ENCODE data around the gene OTOA. TPM values are rescaled to one million over a fixed set of nuclear protein-coding genes. Genes with fewer than 3 reads are reported as not detected.

Gene OTOA
- total RNA-seq, 1 experiment from 2014 or later: not detected

GRCh38 chr16:21618281-21618680, 45.5 kb upstream of the OTOA start:
- H3K36me3 ChIP-seq (ENCODE audit: low read depth): peaks cover 34% of the 10 kb centered on the region
- H3K79me2 ChIP-seq (ENCODE audit: low read depth): peaks cover 78% of the 10 kb centered on the region
- ChIA-PET CTCF (no interaction called here), POLR2A (ENCODE audit: unreplicated experiment) (no interaction called here)
- no peak overlapping the region for H3K4me3 ChIP-seq
- TF ChIP-seq EZH2 (IDR thresholded peaks at IDR 0.05; ENCODE audit: low read depth): no peak
- no peak for TF ChIP-seq CTCF (conservative IDR thresholded peaks at IDR 0.05)
- H3K27ac ChIP-seq: peak overlapping the region; percentile 29; the same call in 1 of the 2 replicates
- no TSS peak for BruUV-seq (replicated peaks)
- H2AFZ ChIP-seq: no peak overlapping the region
- intact Hi-C loops (cut with micrococcal nuclease; ENCODE audit: unreplicated experiment): no loop called here
- no peak overlapping the region for H3K4me2 ChIP-seq
- DNase-seq: no peak
- H3K9me2 ChIP-seq (ENCODE audit: insufficient read depth): no peaks in the 10 kb centered on the region
- H3K27me3 ChIP-seq (ENCODE audit: insufficient read depth, low read depth): no peaks in the 10 kb centered on the region
- H3F3A ChIP-seq (ENCODE audit: insufficient read depth, low read depth): peaks cover 32% of the 10 kb centered on the region; the same call in 1 of the 2 replicates
- H3K9me3 ChIP-seq (ENCODE audit: insufficient read depth, low read depth): no peaks in the 10 kb centered on the region
- 0 out of 2 replicates have a peak, but pooled peaks cover 12% of the 10 kb centered on the region for H3K4me1 ChIP-seq (replicated peaks; ENCODE audit: insufficient read depth)
- H4K20me1 ChIP-seq (ENCODE audit: insufficient read depth): no peaks in the 10 kb centered on the region

- Histone ChIP-seq H3K9me2 (ENCODE audit: insufficient read depth) (no peaks in the 10 kb centered on the region), H3F3A (ENCODE audit: insufficient read depth, low read depth) (peaks cover 38% of the 10 kb centered on the region), H3K4me3 (no peak overlapping the region), H3K79me2 (ENCODE audit: low read depth) (peaks cover 71% of the 10 kb centered on the region), H2AFZ (no peak overlapping the region), H3K4me2 (no peak overlapping the region), H3K9me3 (ENCODE audit: insufficient read depth, low read depth) (no peaks in the 10 kb centered on the region), H4K20me1 (ENCODE audit: insufficient read depth) (no peaks in the 10 kb centered on the region), H3K36me3 (ENCODE audit: low read depth) (peaks cover 30% of the 10 kb centered on the region), H3K27me3 (ENCODE audit: insufficient read depth, low read depth) (no peaks in the 10 kb centered on the region), H3K27ac (0 out of 2 replicates have a peak overlapping the region, but pooled peaks have one; percentile 8), H3K4me1 (replicated peaks; ENCODE audit: insufficient read depth) (peaks cover 2% of the 10 kb centered on the region)
- ChIA-PET CTCF (no interaction called here), POLR2A (ENCODE audit: unreplicated experiment) (no interaction called here)
- no TSS peak for BruUV-seq (replicated peaks)
- no peak for DNase-seq
- TF ChIP-seq EZH2 (IDR thresholded peaks at IDR 0.05; ENCODE audit: low read depth) (no peak), CTCF (conservative IDR thresholded peaks at IDR 0.05) (no peak)
- intact Hi-C loops (cut with micrococcal nuclease; ENCODE audit: unreplicated experiment): no loop called here
These were observed 43.9 kb upstream of the OTOA start for GRCh38 chr16:21619765-21620425.

- Histone ChIP-seq H3K9me3 (ENCODE audit: insufficient read depth, low read depth) (no peaks in the 10 kb centered on the region; the same call in 1 of the 2 replicates), H3K79me2 (ENCODE audit: low read depth) (peaks cover 64% of the 10 kb centered on the region), H3K9me2 (ENCODE audit: insufficient read depth) (no peaks in the 10 kb centered on the region), H3F3A (ENCODE audit: insufficient read depth, low read depth) (peaks cover 45% of the 10 kb centered on the region), H3K27me3 (ENCODE audit: insufficient read depth, low read depth) (no peaks in the 10 kb centered on the region), H2AFZ (no peak overlapping the region), H3K27ac (no peak overlapping the region), H4K20me1 (ENCODE audit: insufficient read depth) (no peaks in the 10 kb centered on the region), H3K4me1 (replicated peaks; ENCODE audit: insufficient read depth) (peaks cover 9% of the 10 kb centered on the region), H3K4me2 (no peak overlapping the region), H3K36me3 (ENCODE audit: low read depth) (peaks cover 36% of the 10 kb centered on the region), H3K4me3 (no peak overlapping the region)
- no peak for DNase-seq
- CTCF ChIA-PET: no interaction called here
- POLR2A ChIA-PET (ENCODE audit: unreplicated experiment): no interaction called here
- intact Hi-C loops (cut with micrococcal nuclease; ENCODE audit: unreplicated experiment): no loop called here
- BruUV-seq (replicated peaks): no TSS peak
- TF ChIP-seq EZH2 (IDR thresholded peaks at IDR 0.05; ENCODE audit: low read depth) (no peak), CTCF (conservative IDR thresholded peaks at IDR 0.05) (no peak)
These were observed 43.2 kb upstream of the OTOA start for GRCh38 chr16:21620592-21620991.

Data from PC-9 (cell line).